ENCODE results near the gene PRR20E.
"Not testable (repeated sequence)": the region's sequence is repeated elsewhere in the genome, so short reads cannot be mapped to it uniquely, and the experiment has no call there.

The PRR20E gene

GRCh38 chr13:57166897-57167296, at the start of gene PRR20E:
Gene PRR20E, plus strand, starts transcription at chr13:57167197. Its CDS starts 387 bp downstream, at chr13:57167584.
- DNase-seq, result not testable (repeated sequence)

GRCh38 chr13:57123681-57124080, 43.3 kb upstream of the PRR20E start:
- no peak for DNase-seq

GRCh38 chr13:57128909-57129308, 38.1 kb upstream of the PRR20E start:
- no peak for DNase-seq

- no peak for DNase-seq
Observed at GRCh38 chr13:57136093-57136492, 30.9 kb upstream of the PRR20E start.

- no peak for DNase-seq
Observed at GRCh38 chr13:57137585-57137984, 29.4 kb upstream of the PRR20E start.

- DNase-seq, result no peak
Observed at GRCh38 chr13:57138988-57139387, 28.0 kb upstream of the PRR20E start.

GRCh38 chr13:57139781-57140180, 27.2 kb upstream of the PRR20E start:
- not testable (repeated sequence) for DNase-seq

GRCh38 chr13:57140235-57140968, 26.6 kb upstream of the PRR20E start, which contains the start of gene PRR20A:
Gene PRR20A, plus strand, starts transcription at chr13:57140918. Its CDS starts 387 bp downstream, at chr13:57141305.
- not testable (repeated sequence) for DNase-seq

- DNase-seq, result not testable (repeated sequence)
Observed at GRCh38 chr13:57147188-57147587, 19.8 kb upstream of the PRR20E start, which contains the start of gene PRR20B. Gene PRR20B, plus strand, starts transcription at chr13:57147488. Its CDS starts 387 bp downstream, at chr13:57147875.

GRCh38 chr13:57148106-57148505, 18.9 kb upstream of the PRR20E start:
- DNase-seq, result not testable (repeated sequence)

- DNase-seq, result not testable (repeated sequence)
Observed at GRCh38 chr13:57153761-57154160, 13.2 kb upstream of the PRR20E start, which contains the start of gene PRR20C. Gene PRR20C, plus strand, starts transcription at chr13:57154061. Its CDS starts 387 bp downstream, at chr13:57154448.

GRCh38 chr13:57160332-57160731, 6.7 kb upstream of the PRR20E start, which contains the start of gene PRR20D:
Gene PRR20D, plus strand, starts transcription at chr13:57160632. Its CDS starts 387 bp downstream, at chr13:57161019.
- DNase-seq, result not testable (repeated sequence)

- no peak for DNase-seq
Observed at GRCh38 chr13:57191667-57192066, 24.7 kb downstream of the PRR20E start.

GRCh38 chr13:57212989-57213388, 46.0 kb downstream of the PRR20E start:
- DNase-seq, result no peak
